Osteoblast (primary cell): ENCODE results near the gene ANAPC4. TPM values are rescaled to one million over a fixed set of nuclear protein-coding genes. Genes with fewer than 3 reads are reported as not detected.
A peak's percentile ranks its signal among the peaks of the same experiment; 100 is the strongest.

ENCODE experiments used
- DNase-seq: peaks from one replicate; pipeline ENCODE4 v3.0.0; 2011; ENCODE audit warnings: low spot score, mixed read lengths; ENCODE audit not compliant: insufficient read length; ENCODE audit errors: missing footprints
- H2AFZ ChIP-seq: 2 replicates; pipeline ENCODE4 v1.6.0; 2011; ENCODE audit warnings: mild to moderate bottlenecking, low read length
- H3K27ac ChIP-seq: 2 replicates; pipeline ENCODE4 v1.5.1; 2011; ENCODE audit warnings: mild to moderate bottlenecking, low read depth, low read length, moderate library complexity
- H3K27me3 ChIP-seq: 2 replicates; pipeline ENCODE4 v1.6.0; 2012; ENCODE audit warnings: mild to moderate bottlenecking, control low read depth, inconsistent platforms, low read length, moderate library complexity; ENCODE audit not compliant: insufficient read depth
- H3K36me3 ChIP-seq: 2 replicates; pipeline ENCODE4 v1.5.1; 2011; ENCODE audit warnings: mild to moderate bottlenecking, low read length, control low read depth, moderate library complexity; ENCODE audit not compliant: insufficient read depth
- H3K4me1 ChIP-seq: 2 replicates; pipeline ENCODE4 v1.5.1; 2011; ENCODE audit warnings: mild to moderate bottlenecking, low read length, control low read depth, moderate library complexity; ENCODE audit not compliant: insufficient read depth
- H3K4me2 ChIP-seq: 2 replicates; pipeline ENCODE4 v1.6.0; 2011; ENCODE audit warnings: mild to moderate bottlenecking, low read length; ENCODE audit not compliant: insufficient read depth
- H3K4me3 ChIP-seq: fragments of 200-600 bp; sonication (generic); 3 replicates; pipeline ENCODE4 v1.5.1; 2012; ENCODE audit warnings: mild to moderate bottlenecking, low read length, inconsistent platforms; ENCODE audit not compliant: insufficient read depth
- H3K79me2 ChIP-seq: 2 replicates; pipeline ENCODE4 v1.6.0; 2012; ENCODE audit warnings: mild to moderate bottlenecking, low read length, control low read depth, inconsistent platforms; ENCODE audit not compliant: insufficient read depth
- H3K9me3 ChIP-seq: 2 replicates; pipeline ENCODE4 v1.5.1; 2011; ENCODE audit warnings: low read depth, low read length, control low read depth
- H4K20me1 ChIP-seq: 2 replicates; pipeline ENCODE4 v1.6.0; 2012; ENCODE audit warnings: mild to moderate bottlenecking, low read length, control low read depth; ENCODE audit not compliant: insufficient read depth
- CTCF ChIP-seq: IDR thresholded peaks from 2 replicates; pipeline ENCODE4 v1.5.1; 2011; ENCODE audit warnings: mild to moderate bottlenecking, low read depth, low read length, moderate library complexity; ENCODE audit errors: extremely low read depth
- total RNA-seq: library from RNA; depleted of rRNA; stranded (reverse); fragments of >200 nt; gene quantifications from 2 replicates; pipeline ENCODE4 v1.2.3, GENCODE V29; 2012

ANAPC4 gene
- total RNA-seq, 1 donor = 28.2 TPM

- Histone ChIP-seq H3K4me3 (no peak overlapping the region), H3K4me2 (peak overlapping the region; percentile 16), H3K36me3 (peaks cover 24% of the 10 kb centered on the region), H3K27me3 (no peaks in the 10 kb centered on the region), H3K4me1 (peaks cover 38% of the 10 kb centered on the region), H3K27ac (peak overlapping the region; percentile 7), H2AFZ (no peak overlapping the region), H3K9me3 (no peaks in the 10 kb centered on the region), H4K20me1 (no peaks in the 10 kb centered on the region), H3K79me2 (no peaks in the 10 kb centered on the region)
- no peak for DNase-seq
- TF ChIP-seq CTCF = no peak
Measured at GRCh38 chr4:25402521-25402920, 25.5 kb downstream of the ANAPC4 start.

GRCh38 chr4:25403699-25404098 lies 26.6 kb downstream of the ANAPC4 start:
- Histone ChIP-seq H3K36me3 (peaks cover 22% of the 10 kb centered on the region), H4K20me1 (no peaks in the 10 kb centered on the region), H3K4me3 (no peak overlapping the region), H3K9me3 (no peaks in the 10 kb centered on the region), H3K27me3 (no peaks in the 10 kb centered on the region), H3K27ac (no peak overlapping the region), H3K4me2 (no peak overlapping the region), H3K4me1 (peaks cover 38% of the 10 kb centered on the region), H2AFZ (no peak overlapping the region), H3K79me2 (no peaks in the 10 kb centered on the region)
- no peak for TF ChIP-seq CTCF
- DNase-seq = no peak

GRCh38 chr4:25405453-25405852 lies 28.4 kb downstream of the ANAPC4 start:
- H3K79me2 ChIP-seq = no peaks in the 10 kb centered on the region

More at GRCh38 chr4:25405453-25405852, 28.4 kb downstream of the ANAPC4 start:
- peaks cover 34% of the 10 kb centered on the region for H3K4me1 ChIP-seq
- H3K27me3 ChIP-seq = no peaks in the 10 kb centered on the region
- H4K20me1 ChIP-seq = no peaks in the 10 kb centered on the region
- peaks cover 29% of the 10 kb centered on the region for H3K36me3 ChIP-seq
- H3K4me2 ChIP-seq = peak overlapping the region; percentile 61
- no peak for DNase-seq
- peak overlapping the region; percentile 48 for H3K27ac ChIP-seq
- TF ChIP-seq CTCF = no peak
- H3K4me3 ChIP-seq = no peak overlapping the region
- H2AFZ ChIP-seq = no peak overlapping the region
- no peaks in the 10 kb centered on the region for H3K9me3 ChIP-seq
